CD4-positive, alpha-beta T cell treated with Interleukin-10 for 1 hour (primary cell): ENCODE data around the gene SPECC1L.
A peak's percentile ranks its signal among the peaks of the same experiment; 100 is the strongest.
"Not testable (repeated sequence)": the region's sequence is repeated elsewhere in the genome, so short reads cannot be mapped to it uniquely, and the experiment has no call there.

ENCODE experiments used
- DNase-seq: peaks from one replicate; pipeline ENCODE4 v3.0.0-alpha.2; 2020

The SPECC1L gene

GRCh38 chr22:24247564-24248344 is 22.9 kb upstream of the SPECC1L start:
- DNase-seq, result peak; percentile 53

DNA sequence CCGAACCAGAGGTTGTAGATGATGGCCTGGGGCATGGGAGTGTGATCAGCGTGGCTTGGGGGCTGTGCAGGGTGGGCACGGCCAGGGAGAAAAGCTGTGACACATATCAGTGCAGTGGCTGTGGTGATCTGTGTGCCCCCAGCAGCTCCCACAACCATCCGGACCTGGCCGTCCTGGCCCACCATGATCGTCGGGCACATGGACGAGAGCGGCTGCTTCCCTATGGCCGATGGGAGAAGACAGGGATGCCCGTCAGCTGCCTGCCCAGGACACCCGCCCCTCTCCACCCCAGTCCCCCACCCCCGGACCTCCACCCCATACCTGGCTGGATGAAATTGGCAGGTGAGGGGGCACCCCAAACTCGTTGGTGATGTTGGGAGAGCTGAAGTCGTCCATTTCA is 22.0 kb upstream of the SPECC1L start:
- not testable (repeated sequence) for DNase-seq

- not testable (repeated sequence) for DNase-seq
Measured at GRCh38 chr22:24249413-24249812, 21.2 kb upstream of the SPECC1L start.

DNA sequence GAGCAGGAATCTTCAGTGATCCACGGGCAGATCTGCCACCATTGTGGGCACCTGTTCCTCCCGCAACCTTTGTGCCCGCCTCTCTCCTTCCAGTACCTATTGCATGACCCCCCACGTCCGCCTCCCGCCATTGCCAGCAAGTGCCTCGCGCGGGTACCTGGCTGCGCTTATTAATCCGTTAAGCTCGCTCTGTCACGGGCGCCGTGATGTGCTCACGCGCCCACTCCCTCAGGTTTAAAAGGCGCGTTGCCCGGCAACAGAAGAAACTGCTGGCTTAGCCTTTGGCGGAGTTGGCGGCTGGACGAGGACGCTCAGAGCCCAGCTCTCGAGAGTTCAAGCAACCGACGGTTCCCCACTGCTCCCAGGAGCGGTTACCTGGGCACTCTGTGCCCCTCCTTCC is 19.3 kb upstream of the SPECC1L start:
- DNase-seq, result not testable (repeated sequence)

DNA sequence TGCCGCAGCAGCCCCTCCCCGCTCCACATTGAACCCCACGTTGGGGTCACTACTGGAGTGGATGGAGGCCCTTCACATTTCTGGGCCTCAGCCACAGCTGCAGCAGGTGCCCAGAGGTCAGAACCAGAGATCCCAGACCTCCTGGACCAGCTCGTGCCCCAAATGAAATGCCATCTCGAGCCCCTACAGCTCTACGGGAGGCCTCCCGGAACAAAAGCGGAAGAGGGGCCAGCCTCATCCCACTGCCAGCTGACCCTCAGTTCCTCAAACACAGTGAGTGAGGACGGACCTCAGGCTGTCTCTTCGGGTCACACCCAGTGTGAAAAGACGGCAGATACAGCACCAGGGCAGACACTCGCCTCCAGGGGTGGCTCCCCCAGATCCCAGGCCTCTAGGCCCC is 17.5 kb upstream of the SPECC1L start:
- not testable (repeated sequence) for DNase-seq

GRCh38 chr22:24256136-24256535 is 14.5 kb upstream of the SPECC1L start:
- DNase-seq, result not testable (repeated sequence)

DNA sequence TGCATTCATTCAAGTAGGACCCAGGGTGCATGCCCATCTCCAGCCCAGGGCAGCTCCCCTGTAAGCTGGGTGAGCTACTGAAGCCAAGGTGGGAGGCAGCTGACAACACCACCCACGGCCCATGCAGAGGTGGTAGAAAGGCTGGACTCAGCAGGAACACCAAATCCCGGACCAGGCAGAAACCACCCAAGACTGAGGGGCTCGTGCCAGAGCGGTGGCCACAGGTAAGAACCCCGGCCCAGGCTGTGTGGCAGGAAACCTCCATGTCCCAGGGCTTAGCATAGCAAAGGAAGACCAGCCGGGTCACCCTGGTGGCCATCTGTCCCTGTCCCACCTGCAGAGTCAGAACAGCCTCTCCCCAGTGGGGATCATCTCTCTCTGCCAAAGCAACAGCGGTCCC is 13.9 kb upstream of the SPECC1L start:
- not testable (repeated sequence) for DNase-seq

DNA sequence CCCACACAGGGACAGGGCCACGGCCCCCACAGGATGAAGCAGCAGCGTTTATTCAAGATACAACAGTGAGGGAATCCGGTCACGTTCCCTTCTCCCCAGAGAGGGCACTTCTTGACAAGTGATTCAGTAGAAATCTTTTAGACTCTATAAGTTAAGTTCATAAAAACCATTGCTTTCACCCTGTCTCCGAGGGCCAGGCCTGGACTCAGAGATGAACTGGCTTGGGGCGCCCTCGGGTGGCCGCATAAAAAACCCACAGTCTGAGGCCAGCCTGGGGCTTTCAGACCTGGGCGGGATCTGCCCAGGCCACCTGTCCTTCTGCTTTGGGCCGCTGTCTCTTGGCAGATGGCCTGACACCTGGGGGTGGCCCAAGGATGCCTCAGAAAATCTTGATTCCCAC is 11.2 kb upstream of the SPECC1L start:
- DNase-seq, result peak; percentile 66

- not testable (repeated sequence) for DNase-seq
Measured at GRCh38 chr22:24262185-24262749, 8.4 kb upstream of the SPECC1L start.

DNA sequence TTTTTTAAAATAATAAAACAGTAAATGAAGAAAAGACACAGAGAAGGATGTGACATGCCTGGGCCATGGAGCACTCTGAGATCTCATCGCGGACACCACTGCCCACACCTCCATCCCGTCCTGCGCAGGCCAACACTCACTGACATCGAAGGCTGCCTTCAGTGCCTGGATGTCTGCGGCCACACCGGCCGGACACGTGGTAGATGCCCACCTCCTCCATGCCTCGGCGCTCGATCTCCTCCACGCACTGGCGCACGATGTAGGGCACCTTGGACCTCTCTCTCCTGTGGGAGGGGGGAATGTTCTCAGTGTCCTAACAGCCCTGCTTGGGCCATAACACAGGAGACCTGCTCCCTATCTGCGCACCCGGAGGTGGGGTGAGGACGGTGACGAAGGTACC is 7.2 kb upstream of the SPECC1L start:
- DNase-seq, result not testable (repeated sequence)

GRCh38 chr22:24264329-24264896 is 6.2 kb upstream of the SPECC1L start:
- DNase-seq, result not testable (repeated sequence)

- no peak for DNase-seq
Measured at GRCh38 chr22:24265734-24266133, 4.9 kb upstream of the SPECC1L start.

DNA sequence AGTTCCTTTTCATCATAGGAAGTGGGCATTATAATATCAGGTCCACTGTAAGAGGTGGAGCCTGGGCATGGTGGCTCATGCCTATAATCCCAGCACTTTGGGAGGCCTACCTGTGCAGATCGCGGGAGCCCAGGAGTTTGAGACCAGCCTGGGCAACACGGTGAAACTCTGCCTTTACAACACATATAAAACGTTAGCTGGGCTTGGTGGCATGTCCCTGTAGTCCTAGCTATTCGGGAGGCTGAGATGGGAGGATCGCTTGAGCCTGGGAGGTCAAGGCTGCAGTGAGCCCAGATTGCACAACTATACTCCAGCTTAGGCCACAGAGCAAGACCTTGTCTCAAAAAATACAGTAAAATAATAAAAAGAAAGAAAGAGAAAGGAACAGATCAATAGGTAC is 4.1 kb upstream of the SPECC1L start:
- DNase-seq, result not testable (repeated sequence)

DNA sequence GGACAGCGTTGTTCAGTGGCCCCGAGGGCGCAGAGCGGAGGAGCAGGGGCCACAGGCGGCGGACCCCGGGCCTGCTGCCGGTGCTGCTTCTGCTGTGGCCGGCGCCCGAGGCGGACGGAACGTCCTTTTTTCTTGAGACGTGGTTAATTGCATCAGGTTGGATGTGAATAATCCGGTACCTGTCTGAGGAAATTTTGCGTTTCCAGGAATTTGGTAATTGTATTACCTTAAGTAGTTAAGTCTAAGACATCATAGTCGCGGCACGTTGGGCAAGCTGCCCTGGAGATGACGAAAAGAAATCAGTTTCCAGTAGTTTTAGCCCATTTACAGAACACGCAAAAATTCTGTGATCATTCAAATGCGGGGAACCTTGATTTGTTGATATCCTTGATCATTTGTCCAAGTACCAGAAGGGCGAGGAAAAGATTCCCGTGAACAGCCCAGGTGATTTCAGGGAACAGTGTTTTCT is 789 bp downstream of the SPECC1L start:
- DNase-seq, result no peak

DNA sequence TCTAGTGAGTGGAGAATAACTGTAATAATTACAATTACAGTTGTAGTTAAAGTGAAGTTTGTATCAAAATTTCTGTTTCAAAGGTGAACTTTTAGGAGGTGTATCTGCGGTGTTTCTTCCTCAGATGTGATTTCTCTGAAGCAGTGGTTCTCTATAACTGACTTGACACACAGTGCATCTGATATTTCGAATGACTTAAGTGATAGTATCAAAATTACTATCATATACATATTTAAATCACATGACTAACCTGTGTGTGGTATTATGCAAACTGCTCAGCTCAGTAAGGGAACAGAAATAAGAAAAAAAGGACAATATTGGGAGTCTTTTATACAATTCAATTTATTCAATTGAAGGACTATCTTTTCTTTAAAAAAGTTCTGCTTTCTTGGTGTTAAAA is 2.4 kb downstream of the SPECC1L start:
- not testable (repeated sequence) for DNase-seq

GRCh38 chr22:24273906-24274305 is 3.3 kb downstream of the SPECC1L start:
- not testable (repeated sequence) for DNase-seq

GRCh38 chr22:24274696-24275405 is 4.2 kb downstream of the SPECC1L start:
- DNase-seq, result not testable (repeated sequence)

GRCh38 chr22:24280363-24280762 is 9.7 kb downstream of the SPECC1L start:
- not testable (repeated sequence) for DNase-seq

DNA sequence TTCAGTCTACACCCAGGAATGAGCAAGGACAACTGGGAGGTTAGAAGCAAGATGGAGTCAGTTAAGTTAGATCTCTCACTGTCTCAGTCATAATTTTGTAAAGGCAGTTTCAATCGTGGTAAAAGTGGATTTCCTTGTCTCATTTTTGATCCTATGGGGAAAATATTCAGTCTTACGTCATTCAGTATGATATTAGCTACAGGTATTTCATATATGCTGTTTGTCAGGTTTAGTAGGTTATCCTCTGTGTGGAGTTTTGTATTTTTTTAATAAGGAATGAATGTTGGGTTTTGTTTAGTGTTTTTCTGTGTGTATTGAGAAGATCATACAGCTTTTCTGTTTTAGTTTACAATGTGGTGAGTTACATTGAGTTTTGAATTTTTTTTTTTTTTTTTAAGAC is 11.8 kb downstream of the SPECC1L start:
- DNase-seq, result no peak

GRCh38 chr22:24284747-24285203 is 14.1 kb downstream of the SPECC1L start:
- no peak for DNase-seq

GRCh38 chr22:24285245-24285644 is 14.6 kb downstream of the SPECC1L start:
- DNase-seq, result peak; percentile 13

DNA sequence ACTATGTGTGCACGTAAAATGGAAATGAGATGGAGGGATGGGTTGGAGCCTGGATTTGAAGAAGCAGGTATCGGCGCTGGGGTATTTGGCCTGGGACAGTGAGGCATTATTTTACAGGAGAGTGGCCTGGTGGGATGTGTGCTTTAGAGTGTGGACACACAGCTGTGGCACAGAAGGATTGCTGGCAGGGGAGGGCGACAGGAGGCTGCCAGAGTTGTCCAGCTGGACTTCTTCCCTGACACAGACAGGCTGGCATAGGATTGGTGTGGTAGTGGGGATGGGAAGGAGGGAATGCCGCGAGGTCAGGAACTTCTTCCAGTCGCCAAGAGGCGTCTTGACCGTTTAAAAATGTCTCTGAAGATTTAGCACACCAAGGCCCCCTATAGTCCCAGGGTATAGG is 16.6 kb downstream of the SPECC1L start:
- DNase-seq, result not testable (repeated sequence)

DNA sequence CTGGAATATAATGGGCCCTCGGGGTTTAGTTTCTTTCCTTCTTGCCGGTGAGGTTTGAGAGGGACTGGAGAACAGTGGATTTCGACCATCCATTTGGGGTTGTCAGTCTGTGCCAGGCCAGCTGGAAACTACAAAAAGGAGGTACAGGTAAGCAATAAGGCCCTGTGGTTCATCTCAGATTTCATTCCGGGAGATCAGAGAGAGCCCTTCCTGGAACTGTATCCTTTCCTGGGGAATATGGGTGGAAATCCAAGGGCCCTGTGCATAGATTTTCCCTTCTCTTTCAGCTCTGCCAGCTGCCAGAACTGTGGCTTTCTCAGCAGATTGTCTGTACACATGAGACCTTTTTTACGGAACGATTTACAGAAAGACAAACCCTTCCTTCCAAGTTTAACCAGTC is 17.2 kb downstream of the SPECC1L start:
- not testable (repeated sequence) for DNase-seq
